Measurements from ENCODE around the gene MSLN. TPM values are rescaled to one million over a fixed set of nuclear protein-coding genes. Genes with fewer than 3 reads are reported as not detected.

MSLN gene
- total RNA-seq, 1 experiment from 2014 or later = not detected

GRCh38 chr16:799948-800833 is 39.7 kb downstream of the MSLN start, which contains the start of gene GNG13:
GNG13 (minus strand) TSS chr16:800734; CDS start chr16:799077, 1,657 bp downstream.
- H3K27ac ChIP-seq = no peak within 1 kb of the TSS
- DNase-seq = peak in 1 of 2 experiments; percentile 33
- H3K36me3 ChIP-seq = peaks cover 23% of the 10 kb centered on the region
- peaks cover 3% of the 10 kb centered on the region; the same call in 1 of the 2 replicates for H3K27me3 ChIP-seq
- H3K4me3 ChIP-seq = no peak within 1 kb of the TSS
- H3K4me1 ChIP-seq = peaks cover 37% of the 10 kb centered on the region
- H3K9me3 ChIP-seq (replicated peaks) = no peaks in the 10 kb centered on the region

DNA sequence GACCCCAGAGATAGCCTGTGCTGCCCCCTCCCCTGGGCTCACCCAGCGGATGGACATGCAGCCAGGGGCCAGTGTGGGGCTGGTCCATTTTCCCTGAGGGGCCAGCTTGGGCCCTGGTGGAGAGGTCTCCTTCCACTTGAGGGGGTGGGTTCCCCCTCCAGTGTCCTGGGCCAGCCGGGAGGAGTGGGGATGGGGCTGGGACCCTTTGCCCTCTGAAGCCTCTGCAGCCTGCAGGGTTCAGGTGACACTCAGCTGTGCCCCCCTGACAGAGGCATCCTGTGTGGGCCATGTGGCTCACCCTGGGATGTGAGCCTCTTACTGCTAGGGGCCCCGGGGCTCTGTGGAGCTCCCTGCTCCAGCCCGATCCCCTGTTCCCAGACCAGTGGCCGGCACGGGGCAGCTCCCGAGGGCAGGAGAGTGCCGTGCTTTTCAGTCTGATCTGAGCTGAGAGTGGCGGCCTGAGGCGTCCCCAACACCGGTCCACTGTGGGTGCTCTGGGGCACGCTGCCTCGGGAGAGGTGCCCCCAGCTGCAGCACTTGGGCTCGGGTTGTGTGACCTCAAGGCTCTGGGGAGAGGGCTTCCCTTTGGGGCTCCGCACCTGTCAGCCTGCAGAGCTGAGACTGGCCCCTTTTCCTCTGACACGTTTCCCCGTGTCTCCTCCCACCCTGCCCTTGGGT is 40.4 kb downstream of the MSLN start:
- Histone ChIP-seq H3K27me3 (peaks cover 3% of the 10 kb centered on the region; the same call in 1 of the 2 replicates), H3K9me3 (replicated peaks) (no peaks in the 10 kb centered on the region), H3K36me3 (peaks cover 18% of the 10 kb centered on the region), H3K4me1 (peaks cover 42% of the 10 kb centered on the region), H3K27ac (no peak overlapping the region), H3K4me3 (no peak overlapping the region)
- peak in 1 of 2 experiments; percentile 36 for DNase-seq

GRCh38 chr16:801584-802363 is 41.2 kb downstream of the MSLN start:
- Histone ChIP-seq H3K9me3 (replicated peaks) (no peaks in the 10 kb centered on the region), H3K27ac (no peak overlapping the region), H3K27me3 (peaks cover 3% of the 10 kb centered on the region; the same call in 1 of the 2 replicates), H3K4me3 (no peak overlapping the region), H3K36me3 (peaks cover 10% of the 10 kb centered on the region), H3K4me1 (peaks cover 42% of the 10 kb centered on the region)
- no peak for DNase-seq

- peaks cover 3% of the 10 kb centered on the region; the same call in 1 of the 2 replicates for H3K27me3 ChIP-seq
- no peak overlapping the region for H3K4me3 ChIP-seq
- no peaks in the 10 kb centered on the region for H3K9me3 ChIP-seq (replicated peaks)
- DNase-seq = no peak
- H3K4me1 ChIP-seq = peaks cover 42% of the 10 kb centered on the region
- no peak overlapping the region for H3K27ac ChIP-seq
- peaks cover 3% of the 10 kb centered on the region for H3K36me3 ChIP-seq
These were observed 41.9 kb downstream of the MSLN start for GRCh38 chr16:802461-802860.

GRCh38 chr16:802914-803753 is 42.6 kb downstream of the MSLN start:
- H3K9me3 ChIP-seq (replicated peaks) = no peaks in the 10 kb centered on the region
- no peak overlapping the region for H3K27ac ChIP-seq
- no peak overlapping the region for H3K4me3 ChIP-seq
- peaks cover 3% of the 10 kb centered on the region; the same call in 1 of the 2 replicates for H3K27me3 ChIP-seq
- peaks cover 42% of the 10 kb centered on the region for H3K4me1 ChIP-seq
- DNase-seq = peak in 1 of 2 experiments; percentile 38
- no peaks in the 10 kb centered on the region for H3K36me3 ChIP-seq

DNA sequence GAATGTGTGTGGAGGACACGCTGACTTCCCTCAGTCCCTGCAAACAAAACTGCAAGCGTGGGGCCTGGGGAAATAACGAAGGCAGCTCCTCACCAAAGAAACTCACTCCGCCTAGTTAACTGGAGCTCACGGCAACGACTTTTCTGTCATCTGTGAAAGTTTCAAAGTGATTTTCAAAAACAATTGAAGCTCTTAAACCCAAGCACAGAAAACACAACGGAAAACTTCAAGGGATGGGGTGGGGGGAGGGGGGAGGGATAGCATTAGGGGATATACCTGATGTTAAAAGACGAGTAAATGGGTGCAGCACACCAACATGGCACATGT is 43.2 kb downstream of the MSLN start:
- peaks cover 3% of the 10 kb centered on the region; the same call in 1 of the 2 replicates for H3K27me3 ChIP-seq
- no peak overlapping the region for H3K27ac ChIP-seq
- no peaks in the 10 kb centered on the region for H3K9me3 ChIP-seq (replicated peaks)
- H3K36me3 ChIP-seq = no peaks in the 10 kb centered on the region
- H3K4me3 ChIP-seq = no peak overlapping the region
- H3K4me1 ChIP-seq = peaks cover 42% of the 10 kb centered on the region
- peak in 1 of 2 experiments; percentile 53 for DNase-seq

GRCh38 chr16:804193-805048 is 43.9 kb downstream of the MSLN start:
- Histone ChIP-seq H3K4me3 (peak overlapping the region; percentile 19), H3K27me3 (peaks cover 3% of the 10 kb centered on the region; the same call in 1 of the 2 replicates), H3K9me3 (replicated peaks) (no peaks in the 10 kb centered on the region), H3K4me1 (peaks cover 42% of the 10 kb centered on the region), H3K36me3 (no peaks in the 10 kb centered on the region), H3K27ac (peak overlapping the region; percentile 8)
- peak; percentile 83 to 89 for DNase-seq

DNA sequence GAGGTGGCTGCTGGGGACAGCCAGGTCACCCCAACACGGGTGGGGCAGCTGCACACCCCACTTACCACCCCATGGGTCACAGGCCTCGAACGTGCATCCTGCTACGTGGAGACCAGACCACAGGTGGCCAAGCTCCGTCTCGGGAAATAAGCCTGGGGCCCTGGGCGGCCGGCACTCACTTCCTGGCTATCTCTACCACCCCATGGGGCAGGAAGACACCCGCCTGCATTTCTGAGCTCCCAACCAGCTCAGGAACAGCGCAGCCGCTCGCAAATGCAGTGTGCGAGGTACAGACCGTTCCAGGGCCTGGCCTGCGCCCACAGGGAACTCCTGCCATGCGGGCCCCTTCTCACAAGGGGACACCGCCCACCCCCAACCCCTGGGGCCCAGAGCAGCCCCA is 44.9 kb downstream of the MSLN start:
- Histone ChIP-seq H3K27me3 (peaks cover 3% of the 10 kb centered on the region; the same call in 1 of the 2 replicates), H3K4me1 (peaks cover 42% of the 10 kb centered on the region), H3K4me3 (no peak overlapping the region), H3K36me3 (no peaks in the 10 kb centered on the region), H3K27ac (no peak overlapping the region), H3K9me3 (replicated peaks) (no peaks in the 10 kb centered on the region)
- peak in 1 of 2 experiments; percentile 37 for DNase-seq

DNA sequence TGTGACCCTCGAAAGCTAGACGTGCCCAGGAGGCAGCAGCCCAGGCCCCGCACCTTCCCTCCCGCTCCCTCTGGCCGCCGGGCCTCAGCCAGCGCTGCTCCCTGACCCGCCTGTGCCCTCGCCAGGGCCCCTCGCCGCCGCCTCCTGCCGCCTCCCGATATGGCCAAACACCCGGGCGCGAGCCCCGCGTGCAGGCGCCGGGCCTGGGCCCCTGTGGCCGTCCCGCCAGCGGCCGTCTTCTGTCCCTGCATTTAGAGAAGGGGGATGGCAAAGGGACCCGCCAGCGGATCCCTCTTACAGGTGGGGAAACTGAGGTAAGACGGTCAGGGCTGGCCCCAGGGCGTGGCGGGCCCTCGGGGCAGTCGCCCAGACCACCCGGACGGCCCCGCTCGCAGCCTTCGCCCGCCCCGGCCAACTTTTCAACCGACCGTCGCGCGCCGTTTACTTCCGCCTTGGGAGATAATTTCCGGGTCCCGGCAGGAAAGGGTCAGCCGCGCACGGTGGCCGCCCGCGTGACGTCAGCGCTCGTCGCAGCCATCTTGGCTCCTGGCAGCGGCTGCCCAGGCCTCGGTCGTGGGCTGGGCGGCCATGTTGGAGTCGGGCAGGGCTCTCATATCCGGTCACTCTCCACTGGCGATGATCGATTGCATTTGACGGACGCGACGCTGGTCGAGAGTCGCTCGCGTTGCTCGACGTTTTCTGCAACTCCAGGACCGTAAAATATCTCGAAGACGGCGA is 47.0 kb downstream of the MSLN start:
- peaks cover 3% of the 10 kb centered on the region; the same call in 1 of the 2 replicates for H3K27me3 ChIP-seq

DNA sequence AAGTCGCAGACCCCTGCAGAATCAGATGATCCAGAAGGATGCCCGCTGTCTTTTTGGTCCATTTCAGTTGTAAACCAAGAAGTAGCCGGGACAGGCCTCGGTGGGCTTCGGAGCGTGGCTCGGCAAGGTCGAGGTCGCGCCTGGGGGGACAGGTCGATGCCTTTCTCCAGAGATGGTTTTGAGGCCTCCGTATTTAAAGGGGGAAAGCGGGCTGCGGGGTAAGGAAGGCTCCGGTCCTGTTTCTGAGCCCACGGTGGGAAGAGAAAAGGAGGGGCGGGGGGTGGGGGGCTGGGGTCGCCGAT is 47.5 kb downstream of the MSLN start:
- peaks cover 3% of the 10 kb centered on the region; the same call in 1 of the 2 replicates for H3K27me3 ChIP-seq
- peaks cover 27% of the 10 kb centered on the region for H3K4me1 ChIP-seq

More for the DNA sequence above, 47.0 kb downstream of the MSLN start:
- Histone ChIP-seq H3K4me3 (peak overlapping the region; percentile 66), H3K9me3 (replicated peaks) (no peaks in the 10 kb centered on the region), H3K36me3 (no peaks in the 10 kb centered on the region), H3K27ac (peak overlapping the region; percentile 77), H3K4me1 (peaks cover 32% of the 10 kb centered on the region)
- DNase-seq = peak; percentile 79 to 80

DNA sequence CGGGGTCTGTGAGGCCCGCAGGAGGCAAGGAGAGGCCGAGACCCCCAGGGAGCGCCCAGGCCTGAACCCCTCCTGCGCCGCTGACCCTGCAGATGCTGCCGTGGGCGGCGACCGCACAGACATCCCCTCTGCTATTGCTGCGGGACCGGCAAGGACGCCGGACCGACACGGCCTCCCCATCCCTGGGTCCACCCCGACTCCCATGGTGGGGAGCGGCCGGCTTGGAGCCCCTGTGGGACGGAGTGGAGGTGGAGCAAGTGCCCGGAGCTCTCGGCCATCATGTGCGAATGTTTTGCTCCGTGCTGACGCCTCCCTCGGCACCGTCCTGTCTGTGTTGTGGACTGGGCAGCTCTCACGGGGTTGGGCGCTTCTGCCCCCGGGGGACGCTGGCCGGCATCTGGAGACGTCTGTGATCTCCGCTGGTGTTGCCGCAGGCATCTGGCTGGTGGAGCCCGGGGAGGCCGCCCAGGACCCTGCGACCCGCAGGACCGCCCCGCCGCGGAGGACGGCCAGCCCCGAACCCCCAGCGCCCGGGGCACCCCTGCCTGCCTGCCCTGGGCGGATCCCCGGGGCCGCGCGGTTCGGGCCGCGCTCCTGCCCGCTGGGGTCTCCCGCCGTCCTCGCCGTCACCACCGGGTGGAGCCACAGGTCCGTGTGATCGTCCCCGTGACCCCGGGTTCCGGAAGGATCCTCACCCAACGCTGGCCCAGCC is 52.8 kb downstream of the MSLN start:
- no peak for DNase-seq
- Histone ChIP-seq H3K27ac (no peak overlapping the region), H3K9me3 (replicated peaks) (no peaks in the 10 kb centered on the region), H3K4me1 (peaks cover 15% of the 10 kb centered on the region), H3K4me3 (no peak overlapping the region), H3K36me3 (no peaks in the 10 kb centered on the region), H3K27me3 (no peaks in the 10 kb centered on the region)

More for the DNA sequence above, 47.5 kb downstream of the MSLN start:
- peak overlapping the region; percentile 66 for H3K4me3 ChIP-seq
- H3K36me3 ChIP-seq = no peaks in the 10 kb centered on the region
- H3K27ac ChIP-seq = no peak overlapping the region; the same call in 1 of the 2 replicates
- DNase-seq = no peak
- H3K9me3 ChIP-seq (replicated peaks) = no peaks in the 10 kb centered on the region

DNA sequence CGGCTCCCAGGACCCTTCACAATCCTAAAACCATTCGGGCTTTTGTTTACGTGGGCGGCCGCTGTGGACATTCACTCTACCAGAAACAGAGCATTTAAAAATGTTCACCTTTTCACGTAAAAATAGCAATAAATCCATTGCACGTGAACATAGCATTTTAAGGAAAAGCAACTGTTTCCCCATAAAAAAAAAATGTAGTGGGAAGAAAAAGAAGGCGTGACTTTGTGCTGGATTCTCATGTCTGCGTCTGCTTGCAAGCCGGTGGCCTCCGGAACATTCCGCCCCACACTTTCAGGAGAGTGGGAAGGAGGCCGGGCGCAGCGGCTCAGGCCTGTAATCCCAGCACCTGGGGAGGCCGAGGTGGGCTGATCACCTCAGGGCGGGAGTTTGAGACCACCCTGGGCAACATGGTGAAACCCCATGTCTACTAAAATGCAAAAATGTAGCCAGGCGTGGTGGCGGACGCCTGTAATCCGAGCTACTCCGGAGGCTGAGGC is 53.4 kb downstream of the MSLN start:
- no peak for DNase-seq
- no peaks in the 10 kb centered on the region for H3K27me3 ChIP-seq

More for the DNA sequence above, 53.4 kb downstream of the MSLN start:
- no peaks in the 10 kb centered on the region for H3K36me3 ChIP-seq
- peaks cover 15% of the 10 kb centered on the region for H3K4me1 ChIP-seq
- no peak overlapping the region for H3K4me3 ChIP-seq
- no peaks in the 10 kb centered on the region for H3K9me3 ChIP-seq (replicated peaks)
- no peak overlapping the region for H3K27ac ChIP-seq

Measured in SJCRH30 (cell line).